Esophagus muscularis mucosa (tissue), 4 donors: ENCODE measurements around the gene ASPHD2. TPM values are rescaled to one million over a fixed set of nuclear protein-coding genes. Genes with fewer than 3 reads are reported as not detected.
A peak's percentile ranks its signal among the peaks of the same experiment; 100 is the strongest.

Source experiments
- DNase-seq: peaks from one replicate; pipeline ENCODE4 v3.0.0-alpha.2; 2017; ENCODE audit errors: extremely low spot score
- H3K27ac ChIP-seq, 4 donors: fragments of 200-600 bp; sonication (generic); replicated peaks in 1 of 4; 1 replicate in 3 of 4; 2 replicates in 1 of 4; pipeline ENCODE4 v1.5.1; 2016 to 2019; ENCODE audit warnings: mild to moderate bottlenecking in 1 of 4
- H3K27me3 ChIP-seq, 4 donors: fragments of 200-600 bp; sonication (generic); one replicate each; pipeline versions ENCODE4 v1.5.1 to v1.6.0; 2016 to 2019
- H3K36me3 ChIP-seq, 4 donors: fragments of 200-600 bp; sonication (generic); one replicate each; pipeline ENCODE4 v1.5.1; 2016 to 2019
- H3K4me1 ChIP-seq, 4 donors: fragments of 200-600 bp; sonication (generic); one replicate each; pipeline ENCODE4 v1.5.1; 2016 to 2019
- H3K4me3 ChIP-seq, 4 donors: fragments of 200-600 bp; sonication (generic); 1 replicate in 2 of 4; 2 replicates in 2 of 4; pipeline ENCODE4 v1.5.1; 2016 to 2019; ENCODE audit warnings: mild to moderate bottlenecking in 4 of 4, moderate library complexity in 1 of 4
- H3K9me3 ChIP-seq, 4 donors: fragments of 200-600 bp; sonication (generic); 1 replicate in 3 of 4; 2 replicates in 1 of 4; pipeline ENCODE4 v1.5.1; 2016 to 2019
- CTCF ChIP-seq, 3 experiments: fragments of 200-600 bp in 2 of 3; fragments of 450-650 bp in 1 of 3; sonication (generic) in 2 of 3; IDR thresholded peaks; one replicate each; pipeline ENCODE4 v1.5.1; 2017 to 2019; ENCODE audit warnings: antibody characterized with exemption in 3 of 3, mild to moderate bottlenecking in 2 of 3, moderate library complexity in 1 of 3
- EP300 ChIP-seq: sonication (generic); formaldehyde crosslinking; IDR thresholded peaks from one replicate; pipeline ENCODE4 v1.6.1; 2017; ENCODE audit warnings: antibody characterized with exemption
- POLR2A ChIP-seq: fragments of 450-650 bp; IDR thresholded peaks from one replicate; pipeline ENCODE4 v1.6.1; 2017; ENCODE audit warnings: antibody characterized with exemption, moderate library complexity, mild to moderate bottlenecking, low read depth
- POLR2AphosphoS5 ChIP-seq, 2 donors: sonication (generic); formaldehyde crosslinking; IDR thresholded peaks; one replicate each; pipeline ENCODE4 v1.6.1; 2017; ENCODE audit warnings: antibody characterized with exemption in 2 of 2
- WGBS: methylation state at CpG from one replicate; pipeline ENCODE4 v1.1.5; 2018; 5-methylcytosine and 5-hydroxymethylcytosine counted together
- intact Hi-C: fragments of 100-400 bp; cut with DNase I; formaldehyde crosslinking; loops from one replicate; pipeline ENCODE4 v1.15.1; 2023
- total RNA-seq, 4 donors: library from RNA; depleted of rRNA; stranded (reverse); fragments of >200 nt; gene quantifications; one replicate each; pipeline versions ENCODE4 v1.1.0 to v1.2.1, GENCODE V29; 2016

Gene ASPHD2
- total RNA-seq, 4 donors from 2014 or later = 0.42 to 1.1 (median 0.88) TPM

- Histone ChIP-seq H3K27me3 (no peaks in the 10 kb centered on the region), H3K36me3 (peaks cover 12 to 30% (median 19%) of the 10 kb centered on the region in 4 donors), H3K4me3 (peak within 1 kb of the TSS; percentile 76 to 98 (median 97)), H3K27ac (peak within 1 kb of the TSS; percentile 88 to 96 (median 94)), H3K4me1 (peaks cover 51 to 68% (median 61%) of the 10 kb centered on the region in 4 donors), H3K9me3 (no peaks in the 10 kb centered on the region)
- intact Hi-C loops = loop anchor here (2.0 kb wide), 1 partner anchor 27 kb away; no protein-coding TSS in a partner anchor
- peak; percentile 95 for DNase-seq
- TF ChIP-seq POLR2A (peak; percentile 83), EP300 (no peak), CTCF (IDR thresholded peaks at IDR 0.05) (peak in 1 of 3 experiments; percentile 26), POLR2AphosphoS5 (IDR thresholded peaks at IDR 0.05) (peak; percentile 93 to 95)
- 3% methylated on average over 13 of the region's 85 CpGs for WGBS
Observed at GRCh38 chr22:26483439-26484359, 54.6 kb downstream of the ASPHD2 start, which contains the start of the genes HPS4 and SRRD. TSS of gene HPS4 (minus strand) at chr22:26483783. CDS start at chr22:26481762, 2,021 bp downstream. TSS of gene SRRD (plus strand) at chr22:26483877. CDS start at chr22:26483891, 14 bp downstream.

GRCh38 chr22:26484360-26484706 is 55.3 kb downstream of the ASPHD2 start:
- Histone ChIP-seq H3K9me3 (no peaks in the 10 kb centered on the region), H3K27ac (peak overlapping the region; percentile 88 to 96 (median 94)), H3K4me1 (peaks cover 49 to 62% (median 58%) of the 10 kb centered on the region in 4 donors), H3K27me3 (no peaks in the 10 kb centered on the region), H3K36me3 (peaks cover 13 to 36% (median 26%) of the 10 kb centered on the region in 4 donors), H3K4me3 (peak overlapping the region; percentile 76 to 98 (median 97))
- no peak for DNase-seq
- TF ChIP-seq POLR2AphosphoS5 (IDR thresholded peaks at IDR 0.05) (no peak), POLR2A (no peak), EP300 (no peak), CTCF (IDR thresholded peaks at IDR 0.05) (no peak)
- WGBS = 10% methylated on average over 6 of the region's 6 CpGs
- intact Hi-C loops = loop anchor here (2.0 kb wide), 1 partner anchor 26 kb away; no protein-coding TSS in a partner anchor

GRCh38 chr22:26485013-26485412 is 56.0 kb downstream of the ASPHD2 start:
- Histone ChIP-seq H3K27me3 (no peaks in the 10 kb centered on the region), H3K36me3 (peaks cover 16 to 43% (median 33%) of the 10 kb centered on the region in 4 donors), H3K9me3 (no peaks in the 10 kb centered on the region), H3K4me3 (no peak overlapping the region), H3K27ac (peak overlapping the region in 3 of 4 donors; percentile 93 to 96 (median 95)), H3K4me1 (peaks cover 42 to 55% (median 51%) of the 10 kb centered on the region in 4 donors)
- TF ChIP-seq POLR2A (no peak), EP300 (no peak)
- WGBS = 72% methylated on average over 7 of the region's 7 CpGs
- DNase-seq = no peak
- intact Hi-C loops = loop anchor here (2.0 kb wide), 1 partner anchor 26 kb away; no protein-coding TSS in a partner anchor

DNA sequence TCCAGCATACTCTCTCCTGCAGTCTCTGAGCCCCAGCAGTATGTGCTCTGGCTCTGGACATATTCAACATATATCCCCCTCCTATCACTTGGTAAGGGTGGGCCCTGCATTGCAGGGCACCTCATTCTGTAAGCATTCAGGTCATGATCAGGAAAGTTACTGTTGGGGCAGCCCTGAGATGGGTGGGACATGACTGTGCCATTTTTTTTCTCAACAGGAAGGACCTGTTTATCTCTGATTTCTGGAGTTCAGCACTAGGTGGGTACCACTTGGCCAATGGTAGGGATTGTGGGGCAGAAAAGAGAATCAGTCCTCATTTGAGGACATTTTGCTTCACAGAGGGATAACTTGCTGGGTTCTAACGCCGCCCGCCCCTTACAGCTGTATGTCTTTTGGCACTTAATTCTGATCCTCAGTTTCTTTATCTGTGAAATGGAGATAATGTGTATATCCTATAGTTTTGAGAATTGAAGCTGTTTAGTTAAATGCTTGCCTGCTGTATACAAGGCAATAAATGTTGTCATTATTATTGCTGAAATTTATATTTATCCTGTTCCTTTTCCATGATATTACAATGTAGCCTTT is 56.8 kb downstream of the ASPHD2 start:
- Histone ChIP-seq H3K4me3 (no peak overlapping the region), H3K4me1 (peaks cover 34 to 46% (median 42%) of the 10 kb centered on the region in 4 donors), H3K9me3 (no peaks in the 10 kb centered on the region), H3K36me3 (peaks cover 21 to 46% (median 41%) of the 10 kb centered on the region in 4 donors), H3K27ac (peak overlapping the region in 1 of 4 donors; percentile 96), H3K27me3 (no peaks in the 10 kb centered on the region)
- DNase-seq = no peak
- TF ChIP-seq EP300 = no peak
- no peak for TF ChIP-seq CTCF (IDR thresholded peaks at IDR 0.05)
- no peak for TF ChIP-seq POLR2A
- TF ChIP-seq POLR2AphosphoS5 (IDR thresholded peaks at IDR 0.05) = no peak
- intact Hi-C loops = loop anchor here (2.0 kb wide), 1 partner anchor 25 kb away; no protein-coding TSS in a partner anchor
- 54% methylated on average over 3 of the region's 3 CpGs for WGBS

- intact Hi-C loops = no loop called here
- Histone ChIP-seq H3K27ac (no peak overlapping the region), H3K27me3 (no peaks in the 10 kb centered on the region), H3K4me3 (no peak overlapping the region), H3K9me3 (no peaks in the 10 kb centered on the region), H3K4me1 (peaks cover 29 to 41% (median 37%) of the 10 kb centered on the region in 4 donors), H3K36me3 (peaks cover 24 to 51% (median 46%) of the 10 kb centered on the region in 4 donors)
- no peak for TF ChIP-seq POLR2A
- TF ChIP-seq CTCF (IDR thresholded peaks at IDR 0.05) = no peak
- no peak for TF ChIP-seq EP300
- no peak for TF ChIP-seq POLR2AphosphoS5 (IDR thresholded peaks at IDR 0.05)
- WGBS = 82% methylated on average over 5 of the region's 5 CpGs
- DNase-seq = no peak
Observed at GRCh38 chr22:26486394-26486793, 57.3 kb downstream of the ASPHD2 start.
